ENCODE measurements around the gene CORO6.

CORO6 gene

GRCh38 chr17:29613856-29614255, 8.9 kb downstream of the CORO6 start:
- DNase-seq (ENCODE audit: extremely low read depth in 1 of 2, low read depth in 1 of 2): no peak

GRCh38 chr17:29613352-29613837, 9.3 kb downstream of the CORO6 start:
- DNase-seq (ENCODE audit: extremely low read depth in 1 of 2, low read depth in 1 of 2): peak; percentile 89

GRCh38 chr17:29612404-29613280, 10.1 kb downstream of the CORO6 start:
- no peak for DNase-seq (ENCODE audit: extremely low read depth in 1 of 2, low read depth in 1 of 2)

GRCh38 chr17:29612094-29612403, 10.7 kb downstream of the CORO6 start:
- no peak for DNase-seq (ENCODE audit: extremely low read depth in 1 of 2, low read depth in 1 of 2)

GRCh38 chr17:29611351-29612093, 11.2 kb downstream of the CORO6 start:
- no peak for DNase-seq (ENCODE audit: extremely low read depth in 1 of 2, low read depth in 1 of 2)

- no peak for DNase-seq (ENCODE audit: extremely low read depth in 1 of 2, low read depth in 1 of 2)
These were observed 12.3 kb downstream of the CORO6 start for GRCh38 chr17:29610395-29610794.

- DNase-seq (ENCODE audit: extremely low read depth in 1 of 2, low read depth in 1 of 2): no peak
These were observed 13.7 kb downstream of the CORO6 start for GRCh38 chr17:29608986-29609385.

GRCh38 chr17:29607557-29608195, 15.0 kb downstream of the CORO6 start:
- no peak for DNase-seq (ENCODE audit: extremely low read depth in 1 of 2, low read depth in 1 of 2)

GRCh38 chr17:29603109-29603674, 19.5 kb downstream of the CORO6 start:
- DNase-seq (ENCODE audit: extremely low read depth in 1 of 2, low read depth in 1 of 2): no peak

GRCh38 chr17:29597361-29598172, 25.1 kb downstream of the CORO6 start:
- no peak for DNase-seq (ENCODE audit: extremely low read depth in 1 of 2, low read depth in 1 of 2)

- no peak for DNase-seq (ENCODE audit: extremely low read depth in 1 of 2, low read depth in 1 of 2)
These were observed 25.9 kb downstream of the CORO6 start for GRCh38 chr17:29596811-29597210.

- DNase-seq (ENCODE audit: extremely low read depth in 1 of 2, low read depth in 1 of 2): no peak
These were observed 26.6 kb downstream of the CORO6 start for GRCh38 chr17:29595943-29596774.

- no peak for DNase-seq (ENCODE audit: extremely low read depth in 1 of 2, low read depth in 1 of 2)
These were observed 27.4 kb downstream of the CORO6 start for GRCh38 chr17:29595107-29595942.

- DNase-seq (ENCODE audit: extremely low read depth in 1 of 2, low read depth in 1 of 2): no peak
These were observed 28.1 kb downstream of the CORO6 start for GRCh38 chr17:29594519-29595090.

GRCh38 chr17:29593591-29594518, 28.9 kb downstream of the CORO6 start:
- no peak for DNase-seq (ENCODE audit: extremely low read depth in 1 of 2, low read depth in 1 of 2)

GRCh38 chr17:29592850-29593551, 29.7 kb downstream of the CORO6 start, which contains the start of gene ANKRD13B:
TSS of gene ANKRD13B (plus strand) at chr17:29593132. CDS start at chr17:29593622, 490 bp downstream.
- DNase-seq (ENCODE audit: extremely low read depth in 1 of 2, low read depth in 1 of 2): no peak
